Stomach smooth muscle (tissue), 2 donors: ENCODE measurements around the gene GRK7.
"Not testable (repeated sequence)": the region's sequence is repeated elsewhere in the genome, so short reads cannot be mapped to it uniquely, and the experiment has no call there.

Experiments used
- H3K27ac ChIP-seq: one replicate; pipeline ENCODE4 v1.7.0; 2013; ENCODE audit warnings: mild to moderate bottlenecking, low read length, inconsistent platforms
- H3K27me3 ChIP-seq, 2 donors: one replicate each; pipeline ENCODE4 v1.7.0; 2013; ENCODE audit warnings: low read length in 2 of 2; ENCODE audit not compliant: insufficient read depth in 2 of 2, control insufficient read depth in 1 of 2
- H3K36me3 ChIP-seq, 2 donors: one replicate each; pipeline ENCODE4 v1.7.0; 2013; ENCODE audit warnings: low read length in 2 of 2; ENCODE audit not compliant: control insufficient read depth in 2 of 2, insufficient read depth in 2 of 2
- H3K4me1 ChIP-seq: one replicate; pipeline ENCODE4 v1.7.0; 2013; ENCODE audit warnings: low read length; ENCODE audit not compliant: control insufficient read depth, insufficient read depth
- H3K4me3 ChIP-seq, 2 donors: one replicate each; pipeline ENCODE4 v1.7.0; 2013; ENCODE audit warnings: low read length in 2 of 2
- H3K9ac ChIP-seq, 2 donors: one replicate each; pipeline ENCODE4 v1.7.0; 2013; ENCODE audit warnings: low read length in 2 of 2, mild to moderate bottlenecking in 1 of 2
- H3K9me3 ChIP-seq, 2 donors: one replicate each; pipeline ENCODE4 v1.7.0; 2013; ENCODE audit warnings: low read length in 2 of 2; ENCODE audit not compliant: control insufficient read depth in 2 of 2
- donor health status: healthy.
- donor health status: Pancreatic carcinoma.

GRK7 gene

GRCh38 chr3:141777957-141778813 is 15.0 kb downstream of the GRK7 start:
- no peak overlapping the region for H3K9ac ChIP-seq
- H3K36me3 ChIP-seq: no peaks in the 10 kb centered on the region
- no peaks in the 10 kb centered on the region for H3K9me3 ChIP-seq
- no peak overlapping the region for H3K27ac ChIP-seq
- H3K4me3 ChIP-seq: no peak overlapping the region
- no peaks in the 10 kb centered on the region for H3K27me3 ChIP-seq
- H3K4me1 ChIP-seq: no peaks in the 10 kb centered on the region

GRCh38 chr3:141779667-141780066 is 16.5 kb downstream of the GRK7 start:
- H3K27ac ChIP-seq: no peak overlapping the region
- H3K27me3 ChIP-seq: no peaks in the 10 kb centered on the region
- no peak overlapping the region for H3K9ac ChIP-seq
- no peaks in the 10 kb centered on the region for H3K4me1 ChIP-seq
- no peaks in the 10 kb centered on the region for H3K36me3 ChIP-seq
- no peaks in the 10 kb centered on the region for H3K9me3 ChIP-seq
- no peak overlapping the region for H3K4me3 ChIP-seq

GRCh38 chr3:141782386-141782932 is 19.3 kb downstream of the GRK7 start:
- H3K27me3 ChIP-seq: no peaks in the 10 kb centered on the region
- H3K36me3 ChIP-seq: no peaks in the 10 kb centered on the region
- H3K9me3 ChIP-seq: no peaks in the 10 kb centered on the region

GRCh38 chr3:141783632-141784031 is 20.4 kb downstream of the GRK7 start:
- Histone ChIP-seq H3K9ac (no peak overlapping the region), H3K36me3 (no peaks in the 10 kb centered on the region), H3K4me1 (no peaks in the 10 kb centered on the region), H3K27ac (no peak overlapping the region), H3K27me3 (no peaks in the 10 kb centered on the region), H3K9me3 (no peaks in the 10 kb centered on the region), H3K4me3 (no peak overlapping the region)

More at GRCh38 chr3:141782386-141782932, 19.3 kb downstream of the GRK7 start:
- no peak overlapping the region for H3K4me3 ChIP-seq
- H3K4me1 ChIP-seq: no peaks in the 10 kb centered on the region
- H3K9ac ChIP-seq: no peak overlapping the region
- H3K27ac ChIP-seq: no peak overlapping the region

- Histone ChIP-seq H3K36me3 (no peaks in the 10 kb centered on the region), H3K4me1 (no peaks in the 10 kb centered on the region), H3K27me3 (no peaks in the 10 kb centered on the region), H3K9ac (no peak overlapping the region), H3K9me3 (no peaks in the 10 kb centered on the region), H3K27ac (no peak overlapping the region), H3K4me3 (no peak overlapping the region)
These were observed 20.9 kb downstream of the GRK7 start for GRCh38 chr3:141784096-141784495.

GRCh38 chr3:141784531-141784930 is 21.3 kb downstream of the GRK7 start:
- Histone ChIP-seq H3K9ac (no peak overlapping the region), H3K27me3 (no peaks in the 10 kb centered on the region), H3K9me3 (no peaks in the 10 kb centered on the region), H3K36me3 (no peaks in the 10 kb centered on the region), H3K27ac (no peak overlapping the region), H3K4me3 (no peak overlapping the region), H3K4me1 (no peaks in the 10 kb centered on the region)

GRCh38 chr3:141788149-141788548 is 24.9 kb downstream of the GRK7 start:
- H3K9me3 ChIP-seq: no peaks in the 10 kb centered on the region
- no peak overlapping the region for H3K9ac ChIP-seq
- H3K4me3 ChIP-seq: no peak overlapping the region
- no peaks in the 10 kb centered on the region for H3K27me3 ChIP-seq
- H3K27ac ChIP-seq: no peak overlapping the region
- H3K4me1 ChIP-seq: no peaks in the 10 kb centered on the region
- H3K36me3 ChIP-seq: no peaks in the 10 kb centered on the region

- not testable (repeated sequence) for H3K27ac ChIP-seq, H3K9me3 ChIP-seq, H3K36me3 ChIP-seq, H3K9ac ChIP-seq, H3K27me3 ChIP-seq, H3K4me3 ChIP-seq, H3K4me1 ChIP-seq
These were observed 25.5 kb downstream of the GRK7 start for GRCh38 chr3:141788750-141789149.

- Histone ChIP-seq H3K27ac (no peak overlapping the region), H3K4me3 (no peak overlapping the region), H3K9ac (no peak overlapping the region), H3K9me3 (no peaks in the 10 kb centered on the region), H3K4me1 (no peaks in the 10 kb centered on the region), H3K36me3 (no peaks in the 10 kb centered on the region), H3K27me3 (no peaks in the 10 kb centered on the region)
These were observed 26.1 kb downstream of the GRK7 start for GRCh38 chr3:141789281-141789680.

GRCh38 chr3:141790171-141790570 is 27.0 kb downstream of the GRK7 start:
- no peaks in the 10 kb centered on the region for H3K36me3 ChIP-seq
- H3K4me1 ChIP-seq: no peaks in the 10 kb centered on the region
- H3K9me3 ChIP-seq: no peaks in the 10 kb centered on the region
- no peak overlapping the region for H3K4me3 ChIP-seq
- no peak overlapping the region for H3K27ac ChIP-seq
- no peak overlapping the region for H3K9ac ChIP-seq
- H3K27me3 ChIP-seq: no peaks in the 10 kb centered on the region

- H3K4me3 ChIP-seq: no peak overlapping the region
- H3K4me1 ChIP-seq: peaks cover 13% of the 10 kb centered on the region
- no peak overlapping the region for H3K9ac ChIP-seq
- H3K27me3 ChIP-seq: no peaks in the 10 kb centered on the region
- no peaks in the 10 kb centered on the region for H3K9me3 ChIP-seq
- H3K36me3 ChIP-seq: no peaks in the 10 kb centered on the region
- H3K27ac ChIP-seq: no peak overlapping the region
These were observed 29.3 kb downstream of the GRK7 start for GRCh38 chr3:141792495-141792894.
